GM21737 (cell line): ENCODE results near the gene TMEM161B.
"Not testable (repeated sequence)": the region's sequence is repeated elsewhere in the genome, so short reads cannot be mapped to it uniquely, and the experiment has no call there.

Experiments
- ATAC-seq: cut with Tn5 transposase; IDR thresholded peaks from one replicate; pipeline ENCODE4 v1.9.1; 2021; ENCODE audit warnings: mild to moderate bottlenecking, moderate library complexity; ENCODE audit not compliant: unreplicated experiment

TMEM161B gene

DNA sequence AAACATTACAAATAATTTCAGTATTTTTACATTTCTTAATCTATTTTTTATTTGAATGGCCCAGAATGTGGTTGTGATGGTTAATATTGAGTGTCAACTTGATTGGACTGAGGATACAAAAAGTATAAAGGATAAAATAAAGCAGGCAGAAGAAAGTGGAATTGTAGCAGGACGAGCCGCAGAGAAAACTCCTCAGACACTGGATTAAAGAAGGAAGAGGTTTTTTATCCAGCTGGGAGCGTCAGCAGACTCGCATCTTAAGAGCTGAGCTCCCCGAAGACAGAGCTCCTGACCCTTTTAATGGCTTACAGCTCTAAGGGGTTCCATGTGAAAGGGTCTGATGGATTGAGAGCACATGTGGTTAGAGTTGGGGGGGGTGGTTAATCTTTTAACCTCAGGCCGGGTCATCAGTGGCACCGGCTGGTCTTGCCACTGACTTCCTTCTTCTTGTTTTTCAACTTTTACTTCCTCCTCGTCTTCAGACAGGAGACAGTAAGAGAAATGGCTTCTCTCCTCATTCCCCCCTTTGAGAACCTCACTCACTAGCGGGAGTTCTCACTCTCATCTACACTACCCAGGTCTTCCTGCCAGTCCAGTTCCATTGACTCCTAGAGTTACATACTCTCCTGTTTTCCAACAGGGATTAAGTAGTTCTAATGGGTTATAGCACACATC is 80.0 kb downstream of the TMEM161B start:
- no peak for ATAC-seq

GRCh38 chr5:88183255-88183654 is 85.4 kb downstream of the TMEM161B start:
- no peak for ATAC-seq

GRCh38 chr5:88177486-88177885 is 91.2 kb downstream of the TMEM161B start:
- not testable (repeated sequence) for ATAC-seq

- ATAC-seq = no peak
Observed at GRCh38 chr5:88172847-88173758, 95.5 kb downstream of the TMEM161B start.

- ATAC-seq = no peak
Observed at GRCh38 chr5:88159591-88159990, 109.1 kb downstream of the TMEM161B start.

- ATAC-seq = no peak
Observed at GRCh38 chr5:88158056-88158455, 110.6 kb downstream of the TMEM161B start.

- ATAC-seq = no peak
Observed at GRCh38 chr5:88154891-88155290, 113.8 kb downstream of the TMEM161B start.

GRCh38 chr5:88150747-88151146 is 117.9 kb downstream of the TMEM161B start:
- no peak for ATAC-seq

GRCh38 chr5:88145611-88146467 is 122.8 kb downstream of the TMEM161B start:
- ATAC-seq = no peak

GRCh38 chr5:88145221-88145610 is 123.4 kb downstream of the TMEM161B start:
- ATAC-seq = no peak
